Lower leg skin (tissue), 4 donors: ENCODE measurements around the gene MPHOSPH8. TPM values are rescaled to one million over a fixed set of nuclear protein-coding genes. Genes with fewer than 3 reads are reported as not detected.
A peak's percentile ranks its signal among the peaks of the same experiment; 100 is the strongest.

ENCODE experiments used
- DNase-seq, 2 donors: peaks; one replicate each; pipeline ENCODE4 v3.0.0-alpha.2; 2019; ENCODE audit warnings: low spot score in 2 of 2
- H3K4me3 ChIP-seq: fragments of 200-600 bp; sonication (generic); 2 replicates; pipeline ENCODE4 v1.5.1; 2017; ENCODE audit warnings: mild to moderate bottlenecking, low read depth; ENCODE audit not compliant: poor library complexity, severe bottlenecking
- POLR2A ChIP-seq, 2 donors: fragments of 450-650 bp; IDR thresholded peaks; one replicate each; pipeline ENCODE4 v1.6.1; 2016 to 2017; ENCODE audit warnings: antibody characterized with exemption in 2 of 2, mild to moderate bottlenecking in 1 of 2, moderate library complexity in 1 of 2
- WGBS, 2 donors: methylation state at CpG; one replicate each; pipeline ENCODE4 v1.1.5; 2018; 5-methylcytosine and 5-hydroxymethylcytosine counted together
- intact Hi-C: fragments of 100-400 bp; cut with DNase I; formaldehyde crosslinking; loops from one replicate; pipeline ENCODE4 v1.15.0; 2023; ENCODE audit warnings: low total_unique reads
- total RNA-seq, 4 donors: library from RNA; depleted of rRNA; stranded (reverse); fragments of >200 nt; gene quantifications; one replicate each; pipeline ENCODE4 v1.1.0, GENCODE V29; 2016
- TF ChIP-seq, protein P1 (sequence below), 3 donors: fragments of 450-650 bp; IDR thresholded peaks; one replicate each; pipeline ENCODE4 v1.5.1; 2016; ENCODE audit warnings: antibody characterized with exemption in 3 of 3, mild to moderate bottlenecking in 3 of 3, moderate library complexity in 2 of 3

The MPHOSPH8 gene, protein sequence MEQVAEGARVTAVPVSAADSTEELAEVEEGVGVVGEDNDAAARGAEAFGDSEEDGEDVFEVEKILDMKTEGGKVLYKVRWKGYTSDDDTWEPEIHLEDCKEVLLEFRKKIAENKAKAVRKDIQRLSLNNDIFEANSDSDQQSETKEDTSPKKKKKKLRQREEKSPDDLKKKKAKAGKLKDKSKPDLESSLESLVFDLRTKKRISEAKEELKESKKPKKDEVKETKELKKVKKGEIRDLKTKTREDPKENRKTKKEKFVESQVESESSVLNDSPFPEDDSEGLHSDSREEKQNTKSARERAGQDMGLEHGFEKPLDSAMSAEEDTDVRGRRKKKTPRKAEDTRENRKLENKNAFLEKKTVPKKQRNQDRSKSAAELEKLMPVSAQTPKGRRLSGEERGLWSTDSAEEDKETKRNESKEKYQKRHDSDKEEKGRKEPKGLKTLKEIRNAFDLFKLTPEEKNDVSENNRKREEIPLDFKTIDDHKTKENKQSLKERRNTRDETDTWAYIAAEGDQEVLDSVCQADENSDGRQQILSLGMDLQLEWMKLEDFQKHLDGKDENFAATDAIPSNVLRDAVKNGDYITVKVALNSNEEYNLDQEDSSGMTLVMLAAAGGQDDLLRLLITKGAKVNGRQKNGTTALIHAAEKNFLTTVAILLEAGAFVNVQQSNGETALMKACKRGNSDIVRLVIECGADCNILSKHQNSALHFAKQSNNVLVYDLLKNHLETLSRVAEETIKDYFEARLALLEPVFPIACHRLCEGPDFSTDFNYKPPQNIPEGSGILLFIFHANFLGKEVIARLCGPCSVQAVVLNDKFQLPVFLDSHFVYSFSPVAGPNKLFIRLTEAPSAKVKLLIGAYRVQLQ
- total RNA-seq, result 10 to 100 TPM; 18.6 to 30.1 (median 25.6) TPM

DNA sequence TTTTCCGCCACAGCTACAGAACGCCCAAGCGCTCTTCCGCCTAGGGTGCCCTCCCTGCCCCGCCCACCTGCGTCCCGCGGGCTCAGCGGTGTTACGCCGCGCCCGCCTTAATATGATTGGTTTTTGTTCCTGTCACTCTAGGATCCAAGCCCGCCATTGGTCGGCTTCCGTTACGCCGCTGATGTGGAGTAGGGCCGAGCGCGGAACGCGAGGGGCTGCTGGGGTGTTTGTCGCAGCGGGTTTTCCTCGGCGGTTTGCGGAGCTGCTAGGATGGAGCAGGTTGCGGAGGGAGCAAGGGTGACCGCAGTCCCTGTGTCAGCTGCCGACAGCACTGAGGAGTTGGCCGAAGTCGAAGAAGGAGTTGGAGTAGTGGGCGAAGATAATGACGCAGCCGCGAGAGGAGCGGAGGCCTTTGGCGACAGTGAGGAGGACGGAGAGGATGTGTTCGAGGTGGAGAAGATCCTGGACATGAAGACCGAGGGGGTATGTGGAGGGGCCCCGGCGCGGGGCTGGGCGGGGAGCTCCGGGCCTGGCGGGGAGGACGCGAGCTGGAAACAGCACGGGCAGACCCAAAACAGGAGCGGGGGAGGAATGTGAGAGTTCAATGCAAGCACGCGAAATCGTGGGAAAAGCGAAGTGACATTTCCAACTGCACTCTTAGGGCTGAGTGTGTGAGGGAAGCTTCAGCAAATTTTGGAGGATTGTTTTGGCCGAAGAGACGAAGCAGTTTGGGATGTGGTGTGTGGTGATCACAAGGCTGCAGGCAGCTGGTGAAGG is at the start of gene MPHOSPH8:
TSS of gene MPHOSPH8 (plus strand) at position 181 of the 777 bp plus-strand sequence. CDS start at position 271, 90 bp downstream.
- WGBS, 2 donors, result 1 to 2% methylated on average over 58 of the region's 58 CpGs
- TF ChIP-seq, protein P1, sequence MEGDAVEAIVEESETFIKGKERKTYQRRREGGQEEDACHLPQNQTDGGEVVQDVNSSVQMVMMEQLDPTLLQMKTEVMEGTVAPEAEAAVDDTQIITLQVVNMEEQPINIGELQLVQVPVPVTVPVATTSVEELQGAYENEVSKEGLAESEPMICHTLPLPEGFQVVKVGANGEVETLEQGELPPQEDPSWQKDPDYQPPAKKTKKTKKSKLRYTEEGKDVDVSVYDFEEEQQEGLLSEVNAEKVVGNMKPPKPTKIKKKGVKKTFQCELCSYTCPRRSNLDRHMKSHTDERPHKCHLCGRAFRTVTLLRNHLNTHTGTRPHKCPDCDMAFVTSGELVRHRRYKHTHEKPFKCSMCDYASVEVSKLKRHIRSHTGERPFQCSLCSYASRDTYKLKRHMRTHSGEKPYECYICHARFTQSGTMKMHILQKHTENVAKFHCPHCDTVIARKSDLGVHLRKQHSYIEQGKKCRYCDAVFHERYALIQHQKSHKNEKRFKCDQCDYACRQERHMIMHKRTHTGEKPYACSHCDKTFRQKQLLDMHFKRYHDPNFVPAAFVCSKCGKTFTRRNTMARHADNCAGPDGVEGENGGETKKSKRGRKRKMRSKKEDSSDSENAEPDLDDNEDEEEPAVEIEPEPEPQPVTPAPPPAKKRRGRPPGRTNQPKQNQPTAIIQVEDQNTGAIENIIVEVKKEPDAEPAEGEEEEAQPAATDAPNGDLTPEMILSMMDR (IDR thresholded peaks at IDR 0.05), result no peak
- TF ChIP-seq POLR2A (IDR thresholded peaks at IDR 0.05), result peak in 1 of 2 donors; percentile 73
- peak; percentile 96 to 99 for DNase-seq
- intact Hi-C loops, result no loop called here
- H3K4me3 ChIP-seq, result peak within 1 kb of the TSS; percentile 87

DNA sequence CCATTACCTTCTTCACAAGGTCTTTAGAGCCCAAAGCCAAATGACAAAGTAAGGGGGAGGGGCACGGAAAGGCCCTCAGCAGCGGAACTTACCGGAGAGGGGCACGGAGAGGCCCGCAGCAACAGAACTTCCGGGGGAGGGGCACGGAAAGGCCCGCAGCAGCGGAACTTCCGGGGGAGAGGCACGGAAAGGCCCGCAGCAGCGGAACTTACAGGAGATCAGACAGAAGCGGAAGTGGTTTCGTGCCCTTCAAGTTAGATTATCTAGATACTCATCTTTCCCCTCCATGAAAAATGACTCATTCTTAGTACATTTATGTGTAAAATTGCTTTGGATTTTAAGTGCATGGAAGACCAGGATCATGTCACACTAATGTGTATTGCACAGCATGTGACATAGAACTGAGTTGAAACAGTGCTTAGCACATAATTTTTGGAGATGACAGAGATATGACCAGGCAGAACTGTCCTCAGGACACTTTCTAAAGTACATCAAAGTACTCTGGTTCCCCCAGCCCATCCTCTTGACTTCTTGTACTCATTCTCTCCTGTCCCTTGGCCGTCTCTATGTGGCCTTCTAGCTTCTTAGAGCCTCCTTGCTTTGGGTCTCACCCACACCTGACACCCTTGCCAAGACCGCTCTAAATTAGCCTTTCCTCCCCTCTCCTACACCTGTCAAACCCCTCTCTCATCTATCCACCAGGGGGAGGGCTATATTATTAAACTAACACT is 46.4 kb upstream of the MPHOSPH8 start:
- TF ChIP-seq POLR2A (IDR thresholded peaks at IDR 0.05), result no peak
- TF ChIP-seq, protein P1 (IDR thresholded peaks at IDR 0.05), result no peak
- WGBS, 2 donors, result 27 to 31% methylated on average over 17 of the region's 17 CpGs
- H3K4me3 ChIP-seq, result no peak overlapping the region
- peak in 1 of 2 donors; percentile 76 for DNase-seq
- intact Hi-C loops, result no loop called here

DNA sequence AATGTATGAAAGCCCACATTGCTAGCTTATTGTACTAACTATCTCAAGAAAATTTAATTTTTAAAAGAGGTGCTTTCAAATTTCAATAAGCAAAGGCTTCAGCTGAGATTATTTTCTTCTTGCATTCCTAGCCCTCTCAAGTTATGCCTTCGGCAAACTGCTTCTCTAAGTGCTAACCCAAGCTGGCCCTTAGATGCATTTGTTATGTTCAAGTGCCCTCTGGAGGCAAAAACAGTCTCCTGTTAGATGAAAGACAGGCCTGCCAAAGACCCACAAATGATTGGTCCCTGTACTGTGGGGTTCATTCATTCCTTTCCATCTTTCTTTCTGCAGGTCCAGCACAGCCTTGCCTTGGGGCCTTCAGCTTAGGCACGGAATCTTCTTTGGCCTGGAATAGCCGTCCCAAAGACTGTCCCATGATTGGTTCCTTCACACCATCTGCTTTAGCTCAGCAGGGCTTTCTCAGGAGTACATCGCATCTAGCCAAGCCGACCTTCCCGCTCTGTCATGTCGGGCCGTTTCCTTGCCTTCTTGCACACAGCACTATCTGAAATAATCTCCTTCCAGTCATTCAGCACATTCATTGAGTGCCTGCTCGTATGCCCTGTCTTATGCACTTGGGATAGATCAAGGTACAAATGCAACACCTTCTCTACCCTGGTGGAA is 45.7 kb upstream of the MPHOSPH8 start:
- no peak overlapping the region for H3K4me3 ChIP-seq
- TF ChIP-seq, protein P1 (IDR thresholded peaks at IDR 0.05), result no peak
- TF ChIP-seq POLR2A (IDR thresholded peaks at IDR 0.05), result no peak
- intact Hi-C loops, result no loop called here
- 69 to 71% methylated on average over 9 of the region's 9 CpGs for WGBS, 2 donors
- DNase-seq, result peak in 1 of 2 donors; percentile 48

DNA sequence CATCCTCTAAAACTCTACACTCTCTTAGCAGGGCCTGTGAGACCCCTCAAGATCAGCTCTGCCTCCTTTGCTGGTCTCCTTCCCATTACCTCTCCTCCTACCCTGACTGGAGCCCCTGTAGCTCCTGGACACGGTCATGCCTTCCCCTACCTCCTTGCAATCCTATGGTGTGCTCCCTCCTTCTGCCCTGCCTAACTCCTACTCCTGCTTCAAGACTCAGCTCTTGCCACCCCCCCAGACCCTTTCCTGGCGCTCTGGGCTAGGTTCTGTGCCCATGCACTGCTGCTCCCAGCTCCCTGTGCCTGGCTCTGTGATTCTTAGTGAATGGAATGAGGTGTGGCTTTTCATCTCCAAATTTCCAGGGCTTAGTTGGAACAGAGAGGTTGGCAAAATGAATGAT is 44.1 kb upstream of the MPHOSPH8 start:
- TF ChIP-seq POLR2A (IDR thresholded peaks at IDR 0.05), result no peak
- TF ChIP-seq, protein P1 (IDR thresholded peaks at IDR 0.05), result no peak
- peak in 1 of 2 donors; percentile 53 for DNase-seq
- intact Hi-C loops, result no loop called here
- no peak overlapping the region for H3K4me3 ChIP-seq
- 62 to 79% methylated on average over 2 of the region's 2 CpGs for WGBS, 2 donors
